Mucosa of rectum (tissue), 2 donors: ENCODE results near the gene ZMYM2.

Source experiments
- H3K27ac ChIP-seq, 2 donors: one replicate each; pipeline ENCODE4 v1.7.0; 2013; ENCODE audit warnings: inconsistent platforms in 2 of 2, low read depth in 2 of 2, low read length in 2 of 2
- H3K27me3 ChIP-seq, 2 donors: one replicate each; pipeline ENCODE4 v1.7.0; 2013; ENCODE audit warnings: low read length in 2 of 2; ENCODE audit not compliant: control insufficient read depth in 2 of 2, insufficient read depth in 2 of 2
- H3K36me3 ChIP-seq, 2 donors: one replicate each; pipeline ENCODE4 v1.7.0; 2013; ENCODE audit warnings: low read length in 2 of 2; ENCODE audit not compliant: control insufficient read depth in 2 of 2, insufficient read depth in 2 of 2
- H3K4me1 ChIP-seq, 2 donors: one replicate each; pipeline ENCODE4 v1.7.0; 2013; ENCODE audit warnings: low read length in 2 of 2, mild to moderate bottlenecking in 1 of 2; ENCODE audit not compliant: control insufficient read depth in 2 of 2, insufficient read depth in 2 of 2
- H3K4me3 ChIP-seq, 2 donors: one replicate each; pipeline ENCODE4 v1.7.0; 2013; ENCODE audit warnings: low read length in 2 of 2
- H3K9ac ChIP-seq, 2 donors: one replicate each; pipeline ENCODE4 v1.7.0; 2013; ENCODE audit warnings: low read length in 2 of 2, low read depth in 1 of 2, mild to moderate bottlenecking in 1 of 2
- H3K9me3 ChIP-seq, 2 donors: one replicate each; pipeline ENCODE4 v1.7.0; 2013; ENCODE audit warnings: low read length in 2 of 2; ENCODE audit not compliant: control insufficient read depth in 2 of 2
- donor health status: healthy.
- donor health status: Normal muscosa, but diverticular disease.

ZMYM2 gene

GRCh38 chr13:20006206-20006605 lies 47.7 kb downstream of the ZMYM2 start:
- no peak overlapping the region for H3K27ac ChIP-seq
- H3K27me3 ChIP-seq, result no peaks in the 10 kb centered on the region
- no peaks in the 10 kb centered on the region for H3K4me1 ChIP-seq
- no peaks in the 10 kb centered on the region for H3K9me3 ChIP-seq
- H3K36me3 ChIP-seq, result peaks cover 21 to 34% of the 10 kb centered on the region in 2 donors
- no peak overlapping the region for H3K4me3 ChIP-seq
- no peak overlapping the region for H3K9ac ChIP-seq

DNA sequence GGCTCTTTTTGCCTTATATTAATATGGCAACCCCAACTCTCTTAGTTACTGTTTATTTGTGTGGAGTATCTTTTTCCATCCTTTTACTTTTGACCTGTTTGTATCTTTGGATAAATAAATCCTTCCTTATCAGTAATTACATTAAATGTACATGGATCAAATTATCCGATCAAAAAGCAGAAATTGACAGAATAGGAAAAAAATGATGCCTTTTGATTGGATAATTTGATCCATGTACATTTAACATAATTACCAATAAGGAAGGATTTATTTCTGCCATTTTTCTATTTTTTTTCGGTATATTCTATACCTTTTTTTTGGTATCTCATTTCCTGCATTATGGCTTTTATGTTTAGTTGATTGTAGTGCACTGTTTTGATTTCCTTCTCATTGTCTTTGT lies 57.2 kb downstream of the ZMYM2 start:
- peaks cover 5% of the 10 kb centered on the region in 2 donors for H3K9me3 ChIP-seq
- H3K36me3 ChIP-seq, result peaks cover 15 to 16% of the 10 kb centered on the region in 2 donors
- H3K27me3 ChIP-seq, result no peaks in the 10 kb centered on the region
- no peak overlapping the region for H3K4me3 ChIP-seq
- H3K4me1 ChIP-seq, result no peaks in the 10 kb centered on the region
- no peak overlapping the region for H3K27ac ChIP-seq
- H3K9ac ChIP-seq, result no peak overlapping the region

- H3K9me3 ChIP-seq, result peaks cover 5% of the 10 kb centered on the region in 2 donors
- no peaks in the 10 kb centered on the region for H3K4me1 ChIP-seq
- H3K27me3 ChIP-seq, result no peaks in the 10 kb centered on the region
- peaks cover 19 to 20% of the 10 kb centered on the region in 2 donors for H3K36me3 ChIP-seq
- no peak overlapping the region for H3K9ac ChIP-seq
- H3K4me3 ChIP-seq, result no peak overlapping the region
- H3K27ac ChIP-seq, result no peak overlapping the region
Measured at GRCh38 chr13:20016649-20017364, 58.3 kb downstream of the ZMYM2 start.

DNA sequence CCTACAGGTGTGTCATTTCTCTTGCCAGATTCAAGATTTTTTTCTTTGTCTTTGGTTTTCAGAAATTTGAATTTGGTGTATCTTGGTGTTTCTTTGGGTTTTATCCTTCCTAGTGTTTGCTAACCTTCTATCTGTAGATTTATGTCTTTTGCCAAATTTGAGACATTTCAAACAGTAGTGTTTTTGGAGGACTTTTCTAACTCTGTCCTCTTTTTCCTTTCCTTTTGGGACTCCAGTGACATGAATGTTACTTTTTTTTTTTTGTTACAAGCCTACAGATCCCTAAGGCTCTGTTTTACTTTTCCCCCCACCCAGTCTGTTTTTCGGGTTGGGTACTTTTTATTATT lies 58.8 kb downstream of the ZMYM2 start:
- no peaks in the 10 kb centered on the region for H3K27me3 ChIP-seq
- H3K27ac ChIP-seq, result no peak overlapping the region
- no peaks in the 10 kb centered on the region for H3K4me1 ChIP-seq
- peaks cover 21 to 24% of the 10 kb centered on the region in 2 donors for H3K36me3 ChIP-seq
- no peak overlapping the region for H3K9ac ChIP-seq
- peaks cover 5% of the 10 kb centered on the region in 2 donors for H3K9me3 ChIP-seq
- H3K4me3 ChIP-seq, result no peak overlapping the region

- H3K27me3 ChIP-seq, result no peaks in the 10 kb centered on the region
- peaks cover 21 to 29% of the 10 kb centered on the region in 2 donors for H3K36me3 ChIP-seq
- H3K4me3 ChIP-seq, result no peak overlapping the region
- H3K9me3 ChIP-seq, result peaks cover 5% of the 10 kb centered on the region in 2 donors
- H3K27ac ChIP-seq, result no peak overlapping the region
- H3K9ac ChIP-seq, result no peak overlapping the region
- no peaks in the 10 kb centered on the region for H3K4me1 ChIP-seq
Measured at GRCh38 chr13:20019043-20019442, 60.5 kb downstream of the ZMYM2 start.

DNA sequence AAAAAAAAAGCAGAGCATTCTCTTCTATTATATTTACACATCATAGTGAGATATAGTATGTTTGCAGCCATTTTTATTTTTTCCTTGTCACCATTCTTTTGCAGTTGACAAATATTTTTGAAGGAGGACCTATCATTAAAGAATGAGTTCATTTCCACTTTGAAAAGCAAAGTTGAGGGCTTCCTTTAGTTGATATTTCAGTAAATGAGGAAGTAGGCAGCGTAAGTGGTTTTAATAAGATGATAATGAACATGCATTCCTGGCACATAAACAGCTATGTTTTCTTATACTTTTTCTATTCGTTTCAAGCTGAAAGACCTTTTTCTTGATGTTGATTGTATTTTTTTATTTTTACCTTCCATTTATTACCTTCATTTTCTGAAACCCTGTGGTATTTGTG lies 66.2 kb downstream of the ZMYM2 start:
- H3K4me3 ChIP-seq, result no peak overlapping the region
- H3K36me3 ChIP-seq, result peaks cover 23 to 33% of the 10 kb centered on the region in 2 donors
- H3K27me3 ChIP-seq, result no peaks in the 10 kb centered on the region
- H3K9me3 ChIP-seq, result no peaks in the 10 kb centered on the region
- no peak overlapping the region for H3K9ac ChIP-seq
- no peaks in the 10 kb centered on the region for H3K4me1 ChIP-seq
- H3K27ac ChIP-seq, result no peak overlapping the region

DNA sequence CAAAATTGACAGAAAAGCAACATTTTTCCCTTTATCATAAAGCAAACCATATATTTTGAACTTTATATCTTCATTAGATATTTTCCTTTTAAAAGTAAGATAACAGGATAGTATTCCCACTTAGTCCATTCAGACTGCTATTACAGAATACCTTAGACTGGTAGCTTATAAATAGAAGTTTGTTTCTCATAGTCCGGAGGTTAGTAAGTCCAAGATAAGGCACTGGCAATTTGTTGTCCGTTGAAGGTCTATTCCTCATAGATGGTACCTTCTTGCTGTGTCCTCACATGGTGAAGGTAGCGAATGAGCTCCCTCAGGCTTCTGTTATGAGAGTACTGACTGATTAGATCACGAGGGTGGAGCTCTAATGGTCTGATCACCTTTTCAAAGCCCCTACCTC lies 70.4 kb downstream of the ZMYM2 start:
- no peak overlapping the region for H3K27ac ChIP-seq
- no peaks in the 10 kb centered on the region for H3K27me3 ChIP-seq
- peaks cover 26 to 36% of the 10 kb centered on the region in 2 donors for H3K36me3 ChIP-seq
- H3K9me3 ChIP-seq, result no peaks in the 10 kb centered on the region
- no peak overlapping the region for H3K4me3 ChIP-seq
- no peaks in the 10 kb centered on the region for H3K4me1 ChIP-seq
- no peak overlapping the region for H3K9ac ChIP-seq

- Histone ChIP-seq H3K4me3 (no peak overlapping the region), H3K9ac (no peak overlapping the region), H3K36me3 (peaks cover 31 to 52% of the 10 kb centered on the region in 2 donors), H3K9me3 (no peaks in the 10 kb centered on the region), H3K27ac (no peak overlapping the region), H3K4me1 (no peaks in the 10 kb centered on the region), H3K27me3 (no peaks in the 10 kb centered on the region)
Measured at GRCh38 chr13:20033486-20033885, 75.0 kb downstream of the ZMYM2 start.

GRCh38 chr13:20035130-20035529 lies 76.6 kb downstream of the ZMYM2 start:
- Histone ChIP-seq H3K4me1 (no peaks in the 10 kb centered on the region), H3K4me3 (no peak overlapping the region), H3K27ac (no peak overlapping the region), H3K36me3 (peaks cover 30 to 48% of the 10 kb centered on the region in 2 donors), H3K9ac (no peak overlapping the region), H3K27me3 (no peaks in the 10 kb centered on the region), H3K9me3 (no peaks in the 10 kb centered on the region)

DNA sequence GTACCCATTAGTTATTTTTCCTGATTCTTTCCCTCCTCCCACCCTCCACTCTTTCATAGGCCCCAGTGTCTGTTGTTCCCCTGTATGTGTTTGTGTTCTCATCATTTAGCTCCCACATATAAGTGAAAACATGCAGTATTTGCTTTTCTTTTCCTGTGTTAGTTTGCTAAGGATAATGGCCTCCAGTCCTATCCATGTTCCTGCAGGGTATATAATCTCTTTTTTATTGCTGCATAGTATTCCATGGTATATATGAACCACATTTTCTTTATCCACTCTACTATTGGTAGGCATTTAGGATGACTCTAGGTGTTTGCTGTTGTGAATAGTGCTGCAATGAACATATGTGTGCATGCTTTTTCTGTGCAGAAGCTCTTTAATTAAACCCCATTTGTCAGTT lies 79.4 kb downstream of the ZMYM2 start:
- Histone ChIP-seq H3K27ac (no peak overlapping the region), H3K27me3 (no peaks in the 10 kb centered on the region), H3K36me3 (peaks cover 27 to 36% of the 10 kb centered on the region in 2 donors), H3K9ac (no peak overlapping the region), H3K9me3 (no peaks in the 10 kb centered on the region), H3K4me3 (no peak overlapping the region), H3K4me1 (no peaks in the 10 kb centered on the region)
